Upper lobe of right lung (tissue), 1 donor: ENCODE data around the gene GPR180. TPM values are rescaled to one million over a fixed set of nuclear protein-coding genes. Genes with fewer than 3 reads are reported as not detected.
"Not testable (repeated sequence)": the region's sequence is repeated elsewhere in the genome, so short reads cannot be mapped to it uniquely, and the experiment has no call there.

Experiments used
- ATAC-seq: fragments of 200-7000 bp; cut with Tn5 transposase; one replicate; pipeline ENCODE4 v1.9.1; 2020; ENCODE audit warnings: mild to moderate bottlenecking, moderate library complexity
- DNase-seq: peaks from one replicate; pipeline ENCODE4 v3.0.0-alpha.2; 2020
- H3K27ac ChIP-seq: fragments of 200-600 bp; one replicate; pipeline ENCODE4 v1.8.0; 2022
- H3K27me3 ChIP-seq: fragments of 200-600 bp; one replicate; pipeline ENCODE4 v1.8.0; 2022; ENCODE audit warnings: mild to moderate bottlenecking
- H3K36me3 ChIP-seq: fragments of 200-600 bp; one replicate; pipeline ENCODE4 v1.8.0; 2022
- H3K4me1 ChIP-seq: fragments of 200-600 bp; one replicate; pipeline ENCODE4 v1.8.0; 2022
- H3K4me3 ChIP-seq: fragments of 200-600 bp; one replicate; pipeline ENCODE4 v1.8.0; 2022; ENCODE audit warnings: mild to moderate bottlenecking
- H3K9me3 ChIP-seq: fragments of 200-600 bp; one replicate; pipeline ENCODE4 v1.8.0; 2022
- CTCF ChIP-seq: fragments of 200-600 bp; IDR thresholded peaks from one replicate; pipeline ENCODE4 v1.8.0; 2022; ENCODE audit warnings: antibody characterized with exemption
- intact Hi-C: fragments of 100-400 bp; cut with DNase I; formaldehyde crosslinking; loops from one replicate; pipeline ENCODE4 v1.11.0; 2022
- total RNA-seq: library from RNA; stranded (reverse); fragmentation: NEBNext Ultra II Directional; extraction: Animal tissue kit (Norgen Biotek cat#: 25700); gene quantifications from one replicate; pipeline ENCODE4 v1.2.1, GENCODE V29; 2021
- donor health status: DM: no; HTN: yes; CAD: no; lungs with severe emphysema.

The GPR180 gene
- total RNA-seq, 1 donor from 2014 or later: 6.0 TPM

GRCh38 chr13:94636942-94637578 is 35.4 kb downstream of the GPR180 start:
- no peak for TF ChIP-seq CTCF
- no peaks in the 10 kb centered on the region for H3K36me3 ChIP-seq
- H3K9me3 ChIP-seq: no peaks in the 10 kb centered on the region
- H3K4me1 ChIP-seq: peaks cover 7% of the 10 kb centered on the region
- H3K4me3 ChIP-seq: no peak overlapping the region
- H3K27ac ChIP-seq: no peak overlapping the region
- DNase-seq (no peak), ATAC-seq (no peak)
- intact Hi-C loops: no loop called here
- H3K27me3 ChIP-seq: no peaks in the 10 kb centered on the region

GRCh38 chr13:94637677-94638076 is 36.0 kb downstream of the GPR180 start:
- H3K4me1 ChIP-seq, H3K27ac ChIP-seq, H3K4me3 ChIP-seq, DNase-seq, H3K27me3 ChIP-seq, intact Hi-C loops, H3K36me3 ChIP-seq, H3K9me3 ChIP-seq, ATAC-seq: not testable (repeated sequence)

- H3K27me3 ChIP-seq: no peaks in the 10 kb centered on the region
- H3K9me3 ChIP-seq: no peaks in the 10 kb centered on the region
- TF ChIP-seq CTCF: no peak
- intact Hi-C loops: no loop called here
- no peak overlapping the region for H3K4me3 ChIP-seq
- no peak overlapping the region for H3K27ac ChIP-seq
- ATAC-seq: no peak
- H3K4me1 ChIP-seq: peaks cover 7% of the 10 kb centered on the region
- no peaks in the 10 kb centered on the region for H3K36me3 ChIP-seq
- no peak for DNase-seq
These were observed 39.1 kb downstream of the GPR180 start for GRCh38 chr13:94640721-94641120.

GRCh38 chr13:94641409-94641941 is 39.8 kb downstream of the GPR180 start:
- no peak for TF ChIP-seq CTCF
- H3K27me3 ChIP-seq: no peaks in the 10 kb centered on the region
- no peaks in the 10 kb centered on the region for H3K36me3 ChIP-seq
- H3K9me3 ChIP-seq: no peaks in the 10 kb centered on the region
- DNase-seq (no peak), ATAC-seq (peak; percentile 70)
- H3K27ac ChIP-seq: no peak overlapping the region
- no peak overlapping the region for H3K4me3 ChIP-seq
- H3K4me1 ChIP-seq: peaks cover 7% of the 10 kb centered on the region
- intact Hi-C loops: no loop called here

GRCh38 chr13:94646904-94647303 is 45.2 kb downstream of the GPR180 start:
- no peak for TF ChIP-seq CTCF
- H3K27me3 ChIP-seq: no peaks in the 10 kb centered on the region
- peaks cover under 1% of the 10 kb centered on the region for H3K4me1 ChIP-seq
- intact Hi-C loops: no loop called here
- H3K36me3 ChIP-seq: no peaks in the 10 kb centered on the region
- no peak overlapping the region for H3K4me3 ChIP-seq
- ATAC-seq (no peak), DNase-seq (no peak)
- H3K27ac ChIP-seq: no peak overlapping the region
- H3K9me3 ChIP-seq: no peaks in the 10 kb centered on the region

- TF ChIP-seq CTCF: no peak
- no peaks in the 10 kb centered on the region for H3K27me3 ChIP-seq
- ATAC-seq (no peak), DNase-seq (no peak)
- no peak overlapping the region for H3K27ac ChIP-seq
- no peaks in the 10 kb centered on the region for H3K36me3 ChIP-seq
- no peak overlapping the region for H3K4me3 ChIP-seq
- H3K4me1 ChIP-seq: no peaks in the 10 kb centered on the region
- no peaks in the 10 kb centered on the region for H3K9me3 ChIP-seq
- intact Hi-C loops: no loop called here
These were observed 54.5 kb downstream of the GPR180 start for GRCh38 chr13:94656176-94656575.
